Breast epithelium (tissue), 4 donors: ENCODE results near the gene RIMBP2. TPM values are rescaled to one million over a fixed set of nuclear protein-coding genes. Genes with fewer than 3 reads are reported as not detected.
"Not testable (repeated sequence)": the region's sequence is repeated elsewhere in the genome, so short reads cannot be mapped to it uniquely, and the experiment has no call there.

Experiments
- DNase-seq, 2 donors: peaks; one replicate each; pipeline ENCODE4 v3.0.0-alpha.2; 2019; ENCODE audit warnings: low spot score in 2 of 2
- H3K27ac ChIP-seq, 2 donors: fragments of 200-600 bp; sonication (generic) in 1 of 2; one replicate each; pipeline ENCODE4 v1.5.1; 2016 to 2019; ENCODE audit warnings: mild to moderate bottlenecking in 1 of 2
- H3K27me3 ChIP-seq, 2 donors: fragments of 200-600 bp; sonication (generic) in 1 of 2; one replicate each; pipeline versions ENCODE4 v1.5.1 to v1.6.0; 2017 to 2019; ENCODE audit warnings: control low read depth in 1 of 2, mild to moderate bottlenecking in 1 of 2
- H3K36me3 ChIP-seq: fragments of 200-600 bp; one replicate; pipeline ENCODE4 v1.5.1; 2019
- H3K4me1 ChIP-seq, 2 donors: fragments of 200-600 bp; sonication (generic); one replicate each; pipeline ENCODE4 v1.5.1; 2016 to 2019; ENCODE audit warnings: control low read depth in 1 of 2
- H3K4me3 ChIP-seq, 3 donors: fragments of 200-600 bp; sonication (generic); 1 replicate in 2 of 3; 2 replicates in 1 of 3; pipeline ENCODE4 v1.5.1; 2016 to 2019; ENCODE audit warnings: mild to moderate bottlenecking in 3 of 3, moderate library complexity in 2 of 3
- H3K9me3 ChIP-seq, 2 donors: fragments of 200-600 bp; sonication (generic) in 1 of 2; one replicate each; pipeline ENCODE4 v1.5.1; 2016 to 2019; ENCODE audit warnings: control low read depth in 1 of 2
- CTCF ChIP-seq, 3 donors: fragments of 450-650 bp; IDR thresholded peaks; one replicate each; pipeline ENCODE4 v1.5.1; 2016 to 2017; ENCODE audit warnings: antibody characterized with exemption in 3 of 3, mild to moderate bottlenecking in 3 of 3, moderate library complexity in 3 of 3
- POLR2A ChIP-seq: fragments of 450-650 bp; IDR thresholded peaks from one replicate; pipeline ENCODE4 v1.6.1; 2016; ENCODE audit warnings: antibody characterized with exemption, mild to moderate bottlenecking, moderate library complexity
- POLR2AphosphoS5 ChIP-seq, 3 donors: sonication (generic); formaldehyde crosslinking; IDR thresholded peaks; one replicate each; pipeline ENCODE4 v1.6.1; 2017; ENCODE audit warnings: antibody characterized with exemption in 3 of 3
- intact Hi-C: fragments of 100-400 bp; cut with DNase I; formaldehyde crosslinking; loops from one replicate; pipeline ENCODE4 v1.15.1; 2023; ENCODE audit warnings: low total_unique reads
- total RNA-seq, 3 donors: library from RNA; depleted of rRNA; stranded (reverse); fragments of >200 nt; gene quantifications; one replicate each; pipeline ENCODE4 v1.1.0, GENCODE V29; 2016

The RIMBP2 gene
- total RNA-seq, 3 donors from 2014 or later = under 0.01 to 0.59 (median under 0.01) TPM

- peak in 1 of 2 donors; percentile 14 for DNase-seq
- Histone ChIP-seq H3K9me3 (peaks cover 20 to 29% of the 10 kb centered on the region in 2 donors), H3K4me1 (no peaks in the 10 kb centered on the region), H3K36me3 (no peaks in the 10 kb centered on the region), H3K27me3 (no peaks in the 10 kb centered on the region), H3K27ac (no peak overlapping the region), H3K4me3 (no peak overlapping the region)
- TF ChIP-seq POLR2AphosphoS5 (IDR thresholded peaks at IDR 0.05) = no peak
- no peak for TF ChIP-seq POLR2A
- no peak for TF ChIP-seq CTCF (IDR thresholded peaks at IDR 0.05)
- intact Hi-C loops = no loop called here
Measured at GRCh38 chr12:130650131-130650530, 66.0 kb downstream of the RIMBP2 start.

- Histone ChIP-seq H3K4me1 (no peaks in the 10 kb centered on the region), H3K9me3 (peaks cover 23 to 24% of the 10 kb centered on the region in 2 donors), H3K36me3 (no peaks in the 10 kb centered on the region), H3K27ac (no peak overlapping the region), H3K27me3 (no peaks in the 10 kb centered on the region), H3K4me3 (no peak overlapping the region)
- intact Hi-C loops = no loop called here
- DNase-seq = peak in 1 of 2 donors; percentile 33
- no peak for TF ChIP-seq POLR2A
- TF ChIP-seq POLR2AphosphoS5 (IDR thresholded peaks at IDR 0.05) = no peak
- TF ChIP-seq CTCF (IDR thresholded peaks at IDR 0.05) = no peak
Measured at GRCh38 chr12:130649101-130650045, 66.7 kb downstream of the RIMBP2 start.

GRCh38 chr12:130647814-130648213 lies 68.3 kb downstream of the RIMBP2 start:
- peaks cover 14 to 15% of the 10 kb centered on the region in 2 donors for H3K9me3 ChIP-seq
- no peak overlapping the region for H3K27ac ChIP-seq
- no peak overlapping the region for H3K4me3 ChIP-seq
- H3K4me1 ChIP-seq = no peaks in the 10 kb centered on the region
- intact Hi-C loops = no loop called here
- H3K36me3 ChIP-seq = no peaks in the 10 kb centered on the region
- no peak for DNase-seq
- H3K27me3 ChIP-seq = no peaks in the 10 kb centered on the region
- no peak for TF ChIP-seq CTCF (IDR thresholded peaks at IDR 0.05)
- no peak for TF ChIP-seq POLR2A
- TF ChIP-seq POLR2AphosphoS5 (IDR thresholded peaks at IDR 0.05) = no peak

DNA sequence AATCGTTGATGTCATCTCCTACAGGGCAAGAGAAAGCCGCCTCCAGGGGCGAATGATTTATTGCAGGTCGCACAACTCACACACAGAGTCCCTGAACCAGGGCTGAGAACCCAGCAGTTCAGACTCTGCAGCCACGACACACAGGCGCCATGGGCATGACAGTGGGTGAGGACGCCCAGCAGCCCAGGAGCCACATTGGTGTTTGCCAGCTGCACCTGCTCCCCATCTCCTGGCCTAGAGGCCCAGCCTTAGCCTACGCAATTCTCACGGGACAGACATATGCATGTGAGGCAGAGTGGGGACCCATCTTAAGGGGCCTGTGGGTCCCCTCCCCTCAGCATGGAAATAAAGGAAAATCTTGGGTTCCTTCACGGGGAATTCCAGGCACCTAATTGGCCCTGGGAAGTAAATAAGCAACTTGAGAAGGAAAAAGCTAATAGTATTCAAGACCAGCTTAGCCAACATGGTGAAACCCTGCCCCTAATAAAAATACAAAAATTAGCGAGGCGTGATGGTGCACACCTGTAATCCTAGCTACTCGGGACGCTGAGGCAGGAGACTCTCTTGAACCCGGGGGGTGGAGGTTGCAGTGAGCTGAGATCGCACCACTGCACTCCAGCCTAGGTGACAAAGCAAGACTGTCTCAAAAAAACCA lies 69.3 kb downstream of the RIMBP2 start:
- no peak for DNase-seq

GRCh38 chr12:130646191-130646590 lies 69.9 kb downstream of the RIMBP2 start:
- peaks cover 10% of the 10 kb centered on the region in 2 donors for H3K9me3 ChIP-seq
- H3K36me3 ChIP-seq, H3K27ac ChIP-seq, intact Hi-C loops, H3K4me3 ChIP-seq, H3K4me1 ChIP-seq, DNase-seq, H3K27me3 ChIP-seq: not testable (repeated sequence)

More for the DNA sequence above, 69.3 kb downstream of the RIMBP2 start:
- TF ChIP-seq CTCF (IDR thresholded peaks at IDR 0.05) (no peak), POLR2AphosphoS5 (IDR thresholded peaks at IDR 0.05) (no peak), POLR2A (no peak)
- H3K36me3 ChIP-seq = no peaks in the 10 kb centered on the region
- peaks cover 10 to 12% of the 10 kb centered on the region in 2 donors for H3K9me3 ChIP-seq
- no peak overlapping the region for H3K4me3 ChIP-seq
- H3K4me1 ChIP-seq = no peaks in the 10 kb centered on the region
- H3K27me3 ChIP-seq = no peaks in the 10 kb centered on the region
- no peak overlapping the region for H3K27ac ChIP-seq
- intact Hi-C loops = no loop called here
